ENCODE measurements around the gene CRYAA. TPM values are rescaled to one million over a fixed set of nuclear protein-coding genes. Genes with fewer than 3 reads are reported as not detected.

Gene CRYAA
- polyA plus RNA-seq, 2 of the 4 experiments (the other 2 are of a cell fraction) = not detected

- TF ChIP-seq GATA3 (IDR thresholded peaks at IDR 0.05; ENCODE audit: borderline replicate concordance) (no peak), FOXS1 (CRISPR knock-in tag; IDR thresholded peaks at IDR 0.05) (no peak), HOXB5 (CRISPR knock-in tag; IDR thresholded peaks at IDR 0.05) (no peak), HOXB13 (CRISPR knock-in tag; IDR thresholded peaks at IDR 0.05; ENCODE audit: low read depth) (no peak), ZFP36 (IDR thresholded peaks at IDR 0.05; ENCODE audit: borderline replicate concordance, partially characterized antibody) (no peak), MYC (IDR thresholded peaks at IDR 0.05; ENCODE audit: borderline replicate concordance, low read length) (no peak), JUNB (IDR thresholded peaks at IDR 0.05) (no peak), RNF2 (IDR thresholded peaks at IDR 0.05; ENCODE audit: borderline replicate concordance, low read depth) (no peak), MAFK (IDR thresholded peaks at IDR 0.05; ENCODE audit: partially characterized antibody) (no peak), CHD4 (IDR thresholded peaks at IDR 0.05; ENCODE audit: borderline replicate concordance) (no peak), HES2 (IDR thresholded peaks at IDR 0.05) (no peak), CHD2 (IDR thresholded peaks at IDR 0.05; ENCODE audit: low read length, partially characterized antibody) (no peak), MAX (IDR thresholded peaks at IDR 0.05) (no peak), RAD21 (conservative IDR thresholded peaks at IDR 0.05 in 1 of 2, IDR thresholded peaks at IDR 0.05 in 1 of 2) (no peak), FOSL2 (IDR thresholded peaks at IDR 0.05) (no peak), FOSL2 (CRISPR knock-in tag; IDR thresholded peaks at IDR 0.05) (no peak), EP300 (IDR thresholded peaks at IDR 0.05) (no peak), HDAC2 (IDR thresholded peaks at IDR 0.05) (no peak)
- TF ChIP-seq, protein P1, sequence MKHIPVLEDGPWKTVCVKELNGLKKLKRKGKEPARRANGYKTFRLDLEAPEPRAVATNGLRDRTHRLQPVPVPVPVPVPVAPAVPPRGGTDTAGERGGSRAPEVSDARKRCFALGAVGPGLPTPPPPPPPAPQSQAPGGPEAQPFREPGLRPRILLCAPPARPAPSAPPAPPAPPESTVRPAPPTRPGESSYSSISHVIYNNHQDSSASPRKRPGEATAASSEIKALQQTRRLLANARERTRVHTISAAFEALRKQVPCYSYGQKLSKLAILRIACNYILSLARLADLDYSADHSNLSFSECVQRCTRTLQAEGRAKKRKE (CRISPR knock-in tag; IDR thresholded peaks at IDR 0.05; ENCODE audit: low read depth) = no peak
- TF ChIP-seq, protein P2, sequence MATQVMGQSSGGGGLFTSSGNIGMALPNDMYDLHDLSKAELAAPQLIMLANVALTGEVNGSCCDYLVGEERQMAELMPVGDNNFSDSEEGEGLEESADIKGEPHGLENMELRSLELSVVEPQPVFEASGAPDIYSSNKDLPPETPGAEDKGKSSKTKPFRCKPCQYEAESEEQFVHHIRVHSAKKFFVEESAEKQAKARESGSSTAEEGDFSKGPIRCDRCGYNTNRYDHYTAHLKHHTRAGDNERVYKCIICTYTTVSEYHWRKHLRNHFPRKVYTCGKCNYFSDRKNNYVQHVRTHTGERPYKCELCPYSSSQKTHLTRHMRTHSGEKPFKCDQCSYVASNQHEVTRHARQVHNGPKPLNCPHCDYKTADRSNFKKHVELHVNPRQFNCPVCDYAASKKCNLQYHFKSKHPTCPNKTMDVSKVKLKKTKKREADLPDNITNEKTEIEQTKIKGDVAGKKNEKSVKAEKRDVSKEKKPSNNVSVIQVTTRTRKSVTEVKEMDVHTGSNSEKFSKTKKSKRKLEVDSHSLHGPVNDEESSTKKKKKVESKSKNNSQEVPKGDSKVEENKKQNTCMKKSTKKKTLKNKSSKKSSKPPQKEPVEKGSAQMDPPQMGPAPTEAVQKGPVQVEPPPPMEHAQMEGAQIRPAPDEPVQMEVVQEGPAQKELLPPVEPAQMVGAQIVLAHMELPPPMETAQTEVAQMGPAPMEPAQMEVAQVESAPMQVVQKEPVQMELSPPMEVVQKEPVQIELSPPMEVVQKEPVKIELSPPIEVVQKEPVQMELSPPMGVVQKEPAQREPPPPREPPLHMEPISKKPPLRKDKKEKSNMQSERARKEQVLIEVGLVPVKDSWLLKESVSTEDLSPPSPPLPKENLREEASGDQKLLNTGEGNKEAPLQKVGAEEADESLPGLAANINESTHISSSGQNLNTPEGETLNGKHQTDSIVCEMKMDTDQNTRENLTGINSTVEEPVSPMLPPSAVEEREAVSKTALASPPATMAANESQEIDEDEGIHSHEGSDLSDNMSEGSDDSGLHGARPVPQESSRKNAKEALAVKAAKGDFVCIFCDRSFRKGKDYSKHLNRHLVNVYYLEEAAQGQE (IDR thresholded peaks at IDR 0.05) = no peak
- TF ChIP-seq, protein P3, sequence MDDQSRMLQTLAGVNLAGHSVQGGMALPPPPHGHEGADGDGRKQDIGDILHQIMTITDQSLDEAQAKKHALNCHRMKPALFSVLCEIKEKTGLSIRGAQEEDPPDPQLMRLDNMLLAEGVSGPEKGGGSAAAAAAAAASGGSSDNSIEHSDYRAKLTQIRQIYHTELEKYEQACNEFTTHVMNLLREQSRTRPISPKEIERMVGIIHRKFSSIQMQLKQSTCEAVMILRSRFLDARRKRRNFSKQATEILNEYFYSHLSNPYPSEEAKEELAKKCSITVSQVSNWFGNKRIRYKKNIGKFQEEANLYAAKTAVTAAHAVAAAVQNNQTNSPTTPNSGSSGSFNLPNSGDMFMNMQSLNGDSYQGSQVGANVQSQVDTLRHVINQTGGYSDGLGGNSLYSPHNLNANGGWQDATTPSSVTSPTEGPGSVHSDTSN (IDR thresholded peaks at IDR 0.05) = no peak
- H3K4me2 ChIP-seq = no peak overlapping the region
- no peak for FAIRE-seq
- peaks cover 17% of the 10 kb centered on the region; the same call in 2 of the 3 replicates for H3K9me3 ChIP-seq
- ChIA-PET CTCF (interaction anchor here (0.6 kb wide), 1 partner anchor 142 kb away, joined by 3 read pairs; no protein-coding TSS in a partner anchor), POLR2A (no interaction called here)
- no peak overlapping the region for H3K27ac ChIP-seq
- ATAC-seq = no peak
- DNase-seq (ENCODE audit: low read depth in 1 of 2, low spot score in 1 of 2) = no peak
- no peak overlapping the region for H3K4me3 ChIP-seq
- H3K4me1 ChIP-seq = 0 out of 3 replicates have a peak, but pooled peaks cover 3% of the 10 kb centered on the region
- 93% methylated on average over 18 of the region's 32 CpGs for WGBS (ENCODE audit: missing lambda C conversion rate)
Observed at GRCh38 chr21:43195121-43196021, 26.6 kb downstream of the CRYAA start.

Measured in A549 (cell line).